DND-41 (cell line): ENCODE data around the gene CLK1.

Source experiments
- ATAC-seq: fragments of 200-7000 bp; cut with Tn5 transposase; 3 replicates; pipeline ENCODE4 v1.9.1; 2021; ENCODE audit warnings: low read depth; ENCODE audit not compliant: insufficient read depth
- DNase-seq: peaks from one replicate; pipeline ENCODE4 v3.0.0-alpha.2; 2020
- H2AFZ ChIP-seq: 2 replicates; pipeline ENCODE4 v1.6.0; 2012; ENCODE audit warnings: low read depth, low read length
- H3K27ac ChIP-seq: 2 replicates; pipeline ENCODE4 v1.5.1; 2012; ENCODE audit warnings: low read length, inconsistent platforms
- H3K27me3 ChIP-seq: fragments of 200-600 bp; sonication (generic); 2 replicates; pipeline ENCODE4 v1.6.0; 2012; ENCODE audit warnings: low read length, mild to moderate bottlenecking, inconsistent platforms; ENCODE audit not compliant: insufficient read depth, poor library complexity
- H3K36me3 ChIP-seq: 2 replicates; pipeline ENCODE4 v1.5.1; 2012; ENCODE audit warnings: low read length, inconsistent platforms; ENCODE audit not compliant: insufficient read depth
- H3K4me1 ChIP-seq: 2 replicates; pipeline ENCODE4 v1.5.1; 2012; ENCODE audit warnings: mild to moderate bottlenecking, low read length; ENCODE audit not compliant: insufficient read depth
- H3K4me2 ChIP-seq: 2 replicates; pipeline ENCODE4 v1.6.0; 2012; ENCODE audit warnings: mild to moderate bottlenecking, moderate library complexity, low read length, inconsistent platforms; ENCODE audit not compliant: insufficient read depth
- H3K4me3 ChIP-seq, 2 experiments: fragments of 200-600 bp in 1 of 2; shearing (Covaris generic) in 1 of 2; 2 replicates each; pipeline ENCODE4 v1.5.1; 2012 to 2016; ENCODE audit warnings: inconsistent platforms in 2 of 2, low read length in 2 of 2, mild to moderate bottlenecking in 2 of 2, low read depth in 1 of 2, moderate library complexity in 1 of 2
- H3K79me2 ChIP-seq: 2 replicates; pipeline ENCODE4 v1.6.0; 2012; ENCODE audit warnings: low read length, inconsistent platforms; ENCODE audit not compliant: insufficient read depth
- H3K9ac ChIP-seq: 2 replicates; pipeline ENCODE4 v1.6.0; 2012; ENCODE audit warnings: low read depth, mild to moderate bottlenecking, inconsistent platforms, low read length, moderate library complexity
- H3K9me3 ChIP-seq: 2 replicates; pipeline ENCODE4 v1.5.1; 2012; ENCODE audit warnings: low read length, moderate library complexity, mild to moderate bottlenecking, inconsistent platforms; ENCODE audit not compliant: insufficient read depth, severe bottlenecking
- H4K20me1 ChIP-seq: 2 replicates; pipeline ENCODE4 v1.6.0; 2012; ENCODE audit warnings: low read length; ENCODE audit not compliant: insufficient read depth
- EZH2 ChIP-seq: IDR thresholded peaks from 3 replicates; pipeline ENCODE4 v1.6.1; 2012; ENCODE audit warnings: borderline replicate concordance, low read depth, mild to moderate bottlenecking, moderate library complexity, low read length, inconsistent platforms; ENCODE audit not compliant: severe bottlenecking
- TF ChIP-seq, protein P1 (sequence below): IDR thresholded peaks from 2 replicates; pipeline ENCODE4 v1.5.1; 2012; ENCODE audit warnings: borderline replicate concordance, low read length, moderate library complexity, mild to moderate bottlenecking; ENCODE audit not compliant: poor library complexity, severe bottlenecking; ENCODE audit errors: extremely low read depth

CLK1 gene

GRCh38 chr2:200850512-200851256 lies 13.8 kb downstream of the CLK1 start:
- ATAC-seq, result peak; percentile 41; the same call in 2 of the 3 replicates
- H3K4me3 ChIP-seq, result no peak overlapping the region
- no peak overlapping the region for H3K9ac ChIP-seq
- H3K36me3 ChIP-seq, result peaks cover 49% of the 10 kb centered on the region
- H2AFZ ChIP-seq, result no peak overlapping the region
- no peaks in the 10 kb centered on the region for H3K27me3 ChIP-seq
- DNase-seq, result no peak
- peaks cover 16% of the 10 kb centered on the region; the same call in 1 of the 2 replicates for H4K20me1 ChIP-seq
- no peak overlapping the region for H3K27ac ChIP-seq
- H3K9me3 ChIP-seq, result no peaks in the 10 kb centered on the region
- no peaks in the 10 kb centered on the region for H3K79me2 ChIP-seq
- H3K4me1 ChIP-seq, result no peaks in the 10 kb centered on the region
- H3K4me2 ChIP-seq, result no peak overlapping the region
- no peak for TF ChIP-seq EZH2
- TF ChIP-seq, protein P1, sequence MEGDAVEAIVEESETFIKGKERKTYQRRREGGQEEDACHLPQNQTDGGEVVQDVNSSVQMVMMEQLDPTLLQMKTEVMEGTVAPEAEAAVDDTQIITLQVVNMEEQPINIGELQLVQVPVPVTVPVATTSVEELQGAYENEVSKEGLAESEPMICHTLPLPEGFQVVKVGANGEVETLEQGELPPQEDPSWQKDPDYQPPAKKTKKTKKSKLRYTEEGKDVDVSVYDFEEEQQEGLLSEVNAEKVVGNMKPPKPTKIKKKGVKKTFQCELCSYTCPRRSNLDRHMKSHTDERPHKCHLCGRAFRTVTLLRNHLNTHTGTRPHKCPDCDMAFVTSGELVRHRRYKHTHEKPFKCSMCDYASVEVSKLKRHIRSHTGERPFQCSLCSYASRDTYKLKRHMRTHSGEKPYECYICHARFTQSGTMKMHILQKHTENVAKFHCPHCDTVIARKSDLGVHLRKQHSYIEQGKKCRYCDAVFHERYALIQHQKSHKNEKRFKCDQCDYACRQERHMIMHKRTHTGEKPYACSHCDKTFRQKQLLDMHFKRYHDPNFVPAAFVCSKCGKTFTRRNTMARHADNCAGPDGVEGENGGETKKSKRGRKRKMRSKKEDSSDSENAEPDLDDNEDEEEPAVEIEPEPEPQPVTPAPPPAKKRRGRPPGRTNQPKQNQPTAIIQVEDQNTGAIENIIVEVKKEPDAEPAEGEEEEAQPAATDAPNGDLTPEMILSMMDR, result no peak

- H3K79me2 ChIP-seq, result no peaks in the 10 kb centered on the region
- no peaks in the 10 kb centered on the region for H3K4me1 ChIP-seq
- no peak overlapping the region for H3K4me3 ChIP-seq
- no peak for DNase-seq
- no peak for ATAC-seq
- H3K4me2 ChIP-seq, result no peak overlapping the region
- TF ChIP-seq, protein P1, result no peak
- TF ChIP-seq EZH2, result no peak
- no peaks in the 10 kb centered on the region for H3K9me3 ChIP-seq
- no peak overlapping the region for H3K9ac ChIP-seq
- H3K27me3 ChIP-seq, result no peaks in the 10 kb centered on the region
- H2AFZ ChIP-seq, result no peak overlapping the region
- peaks cover 22% of the 10 kb centered on the region for H3K36me3 ChIP-seq
- 0 out of 2 replicates have a peak, but pooled peaks cover 6% of the 10 kb centered on the region for H4K20me1 ChIP-seq
- no peak overlapping the region for H3K27ac ChIP-seq
Observed at GRCh38 chr2:200847939-200848338, 16.5 kb downstream of the CLK1 start.

DNA sequence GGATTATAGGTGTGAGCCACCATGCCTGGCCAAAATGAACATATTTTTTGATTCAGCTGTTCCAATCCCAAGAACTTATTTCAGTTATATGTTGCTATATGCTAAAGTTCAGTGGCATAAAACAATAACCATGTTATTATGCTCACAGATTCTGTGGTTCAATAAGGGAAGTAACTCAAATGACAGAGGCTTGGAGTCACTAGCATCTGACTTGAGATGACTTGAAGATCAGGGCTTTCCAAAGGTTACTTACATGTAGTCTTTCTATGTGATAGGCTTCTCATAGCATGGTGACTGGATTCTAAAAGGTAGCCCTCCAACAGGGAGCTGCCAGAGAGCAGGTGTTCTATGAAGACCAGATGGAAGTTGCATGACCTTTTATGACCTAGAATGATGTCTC lies 17.2 kb downstream of the CLK1 start:
- H4K20me1 ChIP-seq, result 0 out of 2 replicates have a peak, but pooled peaks cover 3% of the 10 kb centered on the region
- peaks cover 15% of the 10 kb centered on the region for H3K36me3 ChIP-seq
- H3K27me3 ChIP-seq, result no peaks in the 10 kb centered on the region
- H3K4me1 ChIP-seq, result no peaks in the 10 kb centered on the region
- TF ChIP-seq EZH2, result no peak
- TF ChIP-seq, protein P1, result no peak
- DNase-seq (no peak), ATAC-seq (no peak)
- no peaks in the 10 kb centered on the region for H3K79me2 ChIP-seq
- no peak overlapping the region for H3K27ac ChIP-seq
- H3K4me2 ChIP-seq, result no peak overlapping the region
- H2AFZ ChIP-seq, result no peak overlapping the region
- no peak overlapping the region for H3K9ac ChIP-seq
- H3K9me3 ChIP-seq, result no peaks in the 10 kb centered on the region
- H3K4me3 ChIP-seq, result no peak overlapping the region
